GM12878 (cell line): ENCODE measurements around the gene ZNF2. TPM values are rescaled to one million over a fixed set of nuclear protein-coding genes. Genes with fewer than 3 reads are reported as not detected.

ENCODE experiments used
- ATAC-seq: fragments of 200-7000 bp; cut with Tn5 transposase; 3 replicates; pipeline ENCODE4 v1.9.1; 2020; ENCODE audit warnings: mild to moderate bottlenecking, moderate library complexity
- BruUV-seq: library from RNA; stranded (reverse); fragments of 400-500 nt; replicated peaks from 2 replicates; lab custom pipeline; 2021; lab: Mats Ljungman, UMichigan
- CTCF ChIA-PET: fragments of 300-600 bp; sonication (Branson Sonifier 250); formaldehyde crosslinking; extraction: SDS; loops from one replicate; lab custom pipeline; 2021; ENCODE audit warnings: inconsistent platforms; lab: Yijun Ruan, JAX
- POLR2A ChIA-PET: fragments of 350-600 bp; formaldehyde crosslinking; extraction: SDS; loops from one replicate; lab custom pipeline; 2021; ENCODE audit warnings: inconsistent platforms; lab: Charles Lee
- RAD21 ChIA-PET: fragments of 300-600 bp; sonication (Branson Sonifier 250); formaldehyde crosslinking; loops from one replicate; lab custom pipeline; 2023; ENCODE audit warnings: antibody characterized with exemption; ENCODE audit not compliant: unreplicated experiment; lab: Charles Lee
- SMC1A ChIA-PET: fragments of 300-600 bp; sonication (Branson Sonifier 250); formaldehyde crosslinking; loops from one replicate; lab custom pipeline; 2023; ENCODE audit not compliant: unreplicated experiment, uncharacterized antibody; lab: Charles Lee
- DNase-seq: peaks from one replicate; pipeline ENCODE4 v3.0.0-alpha.2; 2011; ENCODE audit warnings: low read depth, low spot score
- FAIRE-seq: peaks from 3 replicates; lab custom pipeline; 2011; peaks lifted over from hg19 to GRCh38; lab: Jason Lieb, UNC
- H2AFZ ChIP-seq: 2 replicates; pipeline ENCODE4 v1.6.0; 2011; ENCODE audit warnings: low read depth, low read length, control low read depth; ENCODE audit not compliant: control insufficient read depth
- H3K27ac ChIP-seq: 2 replicates; pipeline ENCODE4 v1.5.1; 2011; ENCODE audit warnings: control low read depth; ENCODE audit not compliant: control insufficient read depth, insufficient read depth
- H3K27me3 ChIP-seq, 2 experiments: replicated peaks in 1 of 2; 2 replicates each; pipeline versions ENCODE4 v1.6.0 to v1.6.1; 2011; ENCODE audit warnings: low read length in 1 of 2; ENCODE audit not compliant: control insufficient read depth in 2 of 2, insufficient read depth in 2 of 2
- H3K36me3 ChIP-seq, 2 experiments: 2 replicates each; pipeline ENCODE4 v1.5.1; 2011; ENCODE audit warnings: low read length in 1 of 2; ENCODE audit not compliant: control insufficient read depth in 2 of 2, insufficient read depth in 2 of 2
- H3K4me1 ChIP-seq: 2 replicates; pipeline ENCODE4 v1.6.1; 2011; ENCODE audit warnings: mild to moderate bottlenecking, low read length, moderate library complexity, mixed read lengths; ENCODE audit not compliant: control insufficient read depth, insufficient read depth
- H3K4me2 ChIP-seq: 2 replicates; pipeline ENCODE4 v1.6.0; 2011; ENCODE audit warnings: control low read depth; ENCODE audit not compliant: control insufficient read depth, insufficient read depth
- H3K4me3 ChIP-seq: fragments of 200-600 bp; sonication (generic); 2 replicates; pipeline ENCODE4 v1.5.1; 2016
- H3K79me2 ChIP-seq: 2 replicates; pipeline ENCODE4 v1.6.0; 2011; ENCODE audit warnings: low read length; ENCODE audit not compliant: control insufficient read depth, insufficient read depth
- H3K9ac ChIP-seq: 2 replicates; pipeline ENCODE4 v1.8.0; 2011; ENCODE audit warnings: low read length, control low read depth, mixed read lengths; ENCODE audit not compliant: control insufficient read depth, insufficient read depth
- H3K9me3 ChIP-seq: replicated peaks from 3 replicates; pipeline ENCODE4 v1.5.1; 2011; ENCODE audit warnings: mild to moderate bottlenecking, low read length; ENCODE audit not compliant: control insufficient read depth, insufficient read depth
- H4K20me1 ChIP-seq: 2 replicates; pipeline ENCODE4 v1.6.0; 2011; ENCODE audit not compliant: control insufficient read depth, insufficient read depth
- BHLHE40 ChIP-seq, 2 experiments: fragments of 450-650 bp in 1 of 2; IDR thresholded peaks; 2 replicates each; pipeline ENCODE4 v1.6.1; 2011 to 2017; ENCODE audit warnings: low read depth in 2 of 2, borderline replicate concordance in 1 of 2, improper control_type of control experiment in 1 of 2, low read length in 1 of 2, mild to moderate bottlenecking in 1 of 2
- BRCA1 ChIP-seq: IDR thresholded peaks from 2 replicates; pipeline ENCODE4 v1.6.1; 2011; ENCODE audit warnings: low read depth, low read length, improper control_type of control experiment
- DPF2 ChIP-seq: fragments of 450-650 bp; IDR thresholded peaks from 2 replicates; pipeline ENCODE4 v1.6.1; 2017; ENCODE audit warnings: mild to moderate bottlenecking
- JUNB ChIP-seq: IDR thresholded peaks from 2 replicates; pipeline ENCODE4 v1.6.1; 2016; ENCODE audit warnings: antibody characterized with exemption, mild to moderate bottlenecking
- NR2C1 ChIP-seq: fragments of 450-650 bp; IDR thresholded peaks from 2 replicates; pipeline ENCODE4 v1.6.1; 2017; ENCODE audit warnings: antibody characterized with exemption, mild to moderate bottlenecking, moderate library complexity
- POLR2AphosphoS5 ChIP-seq: IDR thresholded peaks from 2 replicates; pipeline ENCODE4 v1.6.1; 2011; ENCODE audit warnings: mild to moderate bottlenecking, low read length, inconsistent platforms
- RAD21 ChIP-seq: IDR thresholded peaks from 2 replicates; pipeline ENCODE4 v1.6.1; 2011; ENCODE audit warnings: mild to moderate bottlenecking, low read depth, low read length, moderate library complexity; ENCODE audit not compliant: insufficient read depth
- RB1 ChIP-seq: fragments of 450-650 bp; formaldehyde crosslinking; IDR thresholded peaks from 2 replicates; pipeline ENCODE4 v1.6.1; 2017; ENCODE audit warnings: mild to moderate bottlenecking, borderline replicate concordance
- RELA ChIP-seq: fragments of 450-650 bp; IDR thresholded peaks from 2 replicates; pipeline ENCODE4 v1.8.0; 2014; ENCODE audit warnings: borderline replicate concordance; ENCODE audit not compliant: partially characterized antibody
- RELB ChIP-seq: fragments of 450-650 bp; IDR thresholded peaks from 2 replicates; pipeline ENCODE4 v1.6.1; 2017; ENCODE audit warnings: low read depth, mild to moderate bottlenecking, moderate library complexity
- REST ChIP-seq: IDR thresholded peaks from 2 replicates; pipeline ENCODE4 v1.6.1; 2012; ENCODE audit warnings: mild to moderate bottlenecking, low read depth, low read length
- SMARCA5 ChIP-seq: fragments of 450-650 bp; IDR thresholded peaks from 2 replicates; pipeline ENCODE4 v1.6.1; 2017; ENCODE audit warnings: mild to moderate bottlenecking
- SRF ChIP-seq, 2 experiments: IDR thresholded peaks; 2 replicates each; pipeline ENCODE4 v1.6.1; 2011; ENCODE audit warnings: low read depth in 2 of 2, low read length in 2 of 2, mild to moderate bottlenecking in 1 of 2, moderate library complexity in 1 of 2
- SUPT20H ChIP-seq: IDR thresholded peaks from 2 replicates; pipeline ENCODE4 v1.6.1; 2011; ENCODE audit warnings: low read depth, mild to moderate bottlenecking, low read length, moderate library complexity, borderline replicate concordance; ENCODE audit not compliant: control insufficient read depth
- TCF7 ChIP-seq: IDR thresholded peaks from 2 replicates; pipeline ENCODE4 v1.6.1; 2014; ENCODE audit warnings: antibody characterized with exemption, borderline replicate concordance
- ZNF207 ChIP-seq: fragments of 450-650 bp; IDR thresholded peaks from 2 replicates; pipeline ENCODE4 v1.6.1; 2014; ENCODE audit warnings: antibody characterized with exemption, mild to moderate bottlenecking, borderline replicate concordance
- WGBS: methylation state at CpG from one replicate; pipeline ENCODE4 v1.1.6; 2016; ENCODE audit warnings: low lambda C conversion rate; ENCODE audit not compliant: insufficient replicate concordance, insufficient coverage; ENCODE audit errors: missing lambda C conversion rate; 5-methylcytosine and 5-hydroxymethylcytosine counted together
- in situ Hi-C: fragments of 300-500 bp; cut with MboI; formaldehyde crosslinking; loops from 9 replicates; pipeline ENCODE4 v1.14.3; 2018; ENCODE audit warnings: mixed read lengths
- intact Hi-C: fragments of 100-400 bp; cut with micrococcal nuclease; formaldehyde crosslinking; loops from one replicate; pipeline ENCODE4 v1.14.2; 2022; ENCODE audit not compliant: unreplicated experiment
- polyA plus RNA-seq, 11 experiments: library from polyadenylated mRNA; depleted of rRNA in 4 of 11; unstranded in 6 of 11; stranded (reverse) in 5 of 11; fragments of >200 nt; fragmentation: Nextera tagmentation in 4 of 11; fragmentation: Illumina TruSeq in 1 of 11; extraction: Ambion mirVana in 4 of 11; extraction: Trizol in 1 of 11; gene quantifications; 1 replicate in 1 of 11; 2 replicates in 10 of 11; pipeline versions ENCODE4 v1.2.1 to v1.2.3, GENCODE V29; 2011 to 2016; ENCODE audit warnings: inconsistent platforms in 2 of 11, missing spikeins in 2 of 11, low read depth in 1 of 11
- total RNA-seq, 4 experiments: library from RNA; depleted of rRNA in 3 of 4; stranded (reverse); fragments of >200 nt in 3 of 4; fragmentation: Illumina TruSeq in 1 of 4; extraction: Trizol in 1 of 4; gene quantifications; 2 replicates each; pipeline versions ENCODE4 v1.2.1 to v1.2.3, GENCODE V29; 2013 to 2021

Gene ZNF2
- total and polyA plus RNA-seq, 10 of the 15 experiments (the other 5 are each of a cell fraction or from before 2014, with no cell fraction given) = 2.4 to 5.1 (median 3.5) TPM

- SMC1A ChIA-PET = interaction anchor here (0.8 to 2.3 kb wide), 6 partner anchors 42 to 99 kb away, joined by 3 to 5 read pairs (median 4); partner anchors contain the start of gene ZNF2
- DNase-seq = peak; percentile 13
- FAIRE-seq = peak; percentile 76
- RAD21 ChIA-PET = interaction anchor here (0.8 to 4.2 kb wide), 5 partner anchors 36 to 99 kb away, joined by 3 to 17 read pairs (median 9); partner anchors contain the start of genes ZNF2 and ZNF514
- Histone ChIP-seq H3K9ac (peak within 1 kb of the TSS; percentile 96), H3K4me2 (peak within 1 kb of the TSS; percentile 95), H3K4me1 (peaks cover 16% of the 10 kb centered on the region), H3K9me3 (no peaks in the 10 kb centered on the region), H3K36me3 (no peaks in the 10 kb centered on the region), H4K20me1 (peaks cover 2% of the 10 kb centered on the region; the same call in 1 of the 2 replicates), H3K27me3 (no peaks in the 10 kb centered on the region), H3K79me2 (peaks cover 41% of the 10 kb centered on the region), H2AFZ (peak within 1 kb of the TSS; percentile 99), H3K27ac (peak within 1 kb of the TSS; percentile 98), H3K4me3 (peak within 1 kb of the TSS; percentile 93)
- intact Hi-C loops (loop anchor here (2.0 kb wide), 2 partner anchors 43 to 85 kb away; partner anchors contain the start of genes ZNF2 and ZNF892), in situ Hi-C loops (no loop called here)
- 1% methylated on average over 76 of the region's 86 CpGs for WGBS
- no TSS peak for BruUV-seq
- CTCF ChIA-PET = interaction anchor here (0.9 to 11.8 kb wide), 10 partner anchors 15 to 102 kb away, joined by 3 to 111 read pairs (median 3); partner anchors contain the start of genes ZNF2 and ZNF514
- POLR2A ChIA-PET = interaction anchor here (0.5 to 2.1 kb wide), 8 partner anchors 36 to 83 kb away, joined by 3 to 8 read pairs (median 3); partner anchors contain the start of gene ZNF514
- ATAC-seq = peak; percentile 93
- TF ChIP-seq RB1 (peak; percentile 89; the same call in 1 of the 2 replicates), RELB (peak; percentile 59; the same call in 1 of the 2 replicates), BHLHE40 (IDR thresholded peaks at IDR 0.05; ENCODE audit: borderline replicate concordance in 1 of 2, low read depth in 2 of 2, low read length in 1 of 2) (peak in 1 of 2 experiments; percentile 82; a peak in 2 of 4 replicates), TCF7 (no peak), RELA (peak; percentile 76), SMARCA5 (peak; percentile 98), ZNF207 (peak; percentile 98), SRF (IDR thresholded peaks at IDR 0.05; ENCODE audit: low read depth in 2 of 2, low read length in 2 of 2) (no peak), DPF2 (peak; percentile 91), JUNB (no peak), REST (no peak), BRCA1 (no peak), SUPT20H (no peak), POLR2AphosphoS5 (peak; percentile 79), RAD21 (no peak), NR2C1 (peak; percentile 33; the same call in 1 of the 2 replicates)
Measured at GRCh38 chr2:95121407-95122196, 44.0 kb upstream of the ZNF2 start, which contains the start of gene MRPS5. TSS of gene MRPS5 (minus strand) at chr2:95121808. CDS start at chr2:95121791, 17 bp downstream.
